Astrocyte of the cerebellum (primary cell): Measurements from ENCODE around the gene EIF1AD.

Experiments used
- DNase-seq: peaks from one replicate; pipeline ENCODE4 v3.0.0-alpha.2; 2011; ENCODE audit warnings: low read depth
- H3K4me3 ChIP-seq: 2 replicates; pipeline ENCODE4 v1.5.1; 2011; ENCODE audit warnings: mild to moderate bottlenecking, low read depth, low read length, moderate library complexity
- CTCF ChIP-seq: IDR thresholded peaks from 2 replicates; pipeline ENCODE4 v1.5.1; 2012; ENCODE audit warnings: low read length, low read depth, moderate library complexity, mild to moderate bottlenecking; ENCODE audit errors: missing control alignments
- in situ Hi-C: cut with HindIII; loops from 2 replicates; pipeline ENCODE4 v1.10.0; 2017; ENCODE audit warnings: low sequenced_read_pairs

Gene EIF1AD

DNA sequence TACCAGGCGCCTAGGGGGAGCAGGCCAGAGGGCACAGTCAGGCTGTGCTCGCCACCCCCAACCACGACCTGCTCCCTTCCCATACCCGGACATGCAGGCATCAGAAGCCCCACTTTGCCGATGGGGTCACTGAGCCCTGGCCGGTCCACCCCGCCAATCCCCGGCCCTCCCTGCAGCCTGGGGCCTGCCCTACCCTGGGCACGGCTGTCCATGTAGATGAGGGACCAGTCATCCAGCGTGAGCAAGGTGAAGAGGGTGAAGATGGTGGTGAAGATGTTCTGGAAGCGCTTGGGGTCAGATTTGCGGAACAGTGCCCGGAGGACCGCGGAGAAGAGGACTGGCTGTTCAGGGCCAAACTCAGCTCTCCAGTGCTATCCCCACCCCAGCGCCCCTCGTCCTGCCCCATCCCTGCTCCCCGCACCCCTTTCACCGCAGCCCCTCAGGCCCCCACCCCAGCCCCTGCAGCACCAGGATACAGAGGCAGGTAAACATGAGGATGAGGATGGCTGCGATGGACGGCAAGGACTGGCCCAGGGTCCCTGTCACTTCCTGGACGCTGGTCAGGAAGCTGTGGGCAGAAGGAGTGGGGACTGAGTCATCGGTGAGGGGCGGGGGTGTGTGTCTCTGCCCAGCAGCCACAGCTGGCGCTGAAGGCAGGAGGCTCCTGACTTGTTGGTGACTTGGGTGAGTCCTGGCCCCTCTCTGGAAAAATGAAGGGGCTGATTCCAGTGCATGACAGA, 18.8 kb upstream of the EIF1AD start:
- no peak for TF ChIP-seq CTCF
- H3K4me3 ChIP-seq, result no peak overlapping the region
- no peak for DNase-seq
- in situ Hi-C loops, result no loop called here

GRCh38 chr11:66020212-66020611, 18.3 kb upstream of the EIF1AD start:
- TF ChIP-seq CTCF, result no peak
- in situ Hi-C loops, result no loop called here
- DNase-seq, result no peak
- H3K4me3 ChIP-seq, result no peak overlapping the region

- no peak for DNase-seq
- H3K4me3 ChIP-seq, result no peak overlapping the region
- no peak for TF ChIP-seq CTCF
- in situ Hi-C loops, result no loop called here
These were observed 15.4 kb upstream of the EIF1AD start for GRCh38 chr11:66017321-66017720.

DNA sequence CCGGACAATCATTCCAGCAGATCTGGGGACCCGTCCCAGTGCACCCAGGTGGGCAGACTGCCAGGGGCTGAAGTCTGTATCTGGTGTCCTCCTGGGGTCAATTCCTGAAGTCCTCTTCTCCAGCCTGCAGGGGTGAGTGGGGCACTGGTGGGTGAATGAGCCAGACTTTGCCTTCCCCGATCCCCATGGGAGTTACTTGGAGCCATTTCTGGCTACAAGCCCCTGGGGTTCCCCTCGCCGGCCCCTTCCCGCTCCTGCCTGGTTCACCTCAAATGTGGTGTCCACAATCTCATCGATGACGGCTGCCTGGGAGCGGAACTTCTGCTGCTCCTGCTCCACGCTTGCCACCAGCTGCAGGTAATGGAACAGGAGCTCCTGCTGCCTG, 14.8 kb upstream of the EIF1AD start:
- H3K4me3 ChIP-seq, result no peak overlapping the region
- in situ Hi-C loops, result no loop called here
- no peak for DNase-seq
- TF ChIP-seq CTCF, result no peak

GRCh38 chr11:66015936-66016792, 14.2 kb upstream of the EIF1AD start:
- no peak for DNase-seq
- in situ Hi-C loops, result no loop called here
- no peak overlapping the region for H3K4me3 ChIP-seq
- TF ChIP-seq CTCF, result no peak

DNA sequence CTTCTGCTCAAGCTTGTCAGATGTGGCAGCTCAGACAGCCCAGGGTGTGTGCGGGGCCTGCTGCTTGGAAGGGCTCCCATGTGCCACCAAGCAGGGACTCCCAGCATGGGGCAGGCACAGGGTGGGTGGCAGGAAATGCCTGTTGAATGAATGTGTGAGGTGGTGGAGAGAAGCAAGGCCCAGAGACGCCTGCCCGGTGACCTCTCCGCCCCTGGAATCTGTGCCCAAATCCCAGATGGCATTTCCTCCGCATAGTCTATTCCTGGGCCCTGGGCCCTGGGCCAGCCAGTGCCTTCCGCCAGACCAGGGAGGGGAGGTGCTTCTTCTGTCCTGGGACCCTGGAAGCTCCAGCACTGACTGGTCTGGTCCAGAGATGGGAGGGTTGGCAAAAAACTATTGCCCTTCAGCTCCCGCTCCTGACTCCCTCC, 13.5 kb upstream of the EIF1AD start:
- no peak for TF ChIP-seq CTCF
- H3K4me3 ChIP-seq, result no peak overlapping the region
- DNase-seq, result no peak
- in situ Hi-C loops, result no loop called here
